Loucy (cell line): Measurements from ENCODE around the gene CD79A.

ENCODE experiments used
- CTCF ChIP-seq: fragments of 200-600 bp; sonication (generic); conservative IDR thresholded peaks from 2 replicates; pipeline ENCODE4 v1.5.1; 2014; ENCODE audit warnings: mild to moderate bottlenecking, antibody characterized with exemption, low read length
- EZH2phosphoT487 ChIP-seq: fragments of 200-600 bp; IDR thresholded peaks from 2 replicates; pipeline ENCODE4 v1.6.1; 2018; ENCODE audit warnings: antibody characterized with exemption, mild to moderate bottlenecking, moderate library complexity, borderline replicate concordance

- TF ChIP-seq CTCF (no peak), EZH2phosphoT487 (no peak)
These were observed 48.3 kb downstream of the CD79A start for GRCh38 chr19:41925208-41926003.
